NCI-H82 (cell line): ENCODE data around the gene SELENOP.
"Not testable (repeated sequence)": the region's sequence is repeated elsewhere in the genome, so short reads cannot be mapped to it uniquely, and the experiment has no call there.

Source experiments
- DNase-seq: peaks from one replicate; lab custom pipeline; 2025; lab: John Stamatoyannopoulos, UW

Gene SELENOP, protein sequence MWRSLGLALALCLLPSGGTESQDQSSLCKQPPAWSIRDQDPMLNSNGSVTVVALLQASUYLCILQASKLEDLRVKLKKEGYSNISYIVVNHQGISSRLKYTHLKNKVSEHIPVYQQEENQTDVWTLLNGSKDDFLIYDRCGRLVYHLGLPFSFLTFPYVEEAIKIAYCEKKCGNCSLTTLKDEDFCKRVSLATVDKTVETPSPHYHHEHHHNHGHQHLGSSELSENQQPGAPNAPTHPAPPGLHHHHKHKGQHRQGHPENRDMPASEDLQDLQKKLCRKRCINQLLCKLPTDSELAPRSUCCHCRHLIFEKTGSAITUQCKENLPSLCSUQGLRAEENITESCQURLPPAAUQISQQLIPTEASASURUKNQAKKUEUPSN

DNA sequence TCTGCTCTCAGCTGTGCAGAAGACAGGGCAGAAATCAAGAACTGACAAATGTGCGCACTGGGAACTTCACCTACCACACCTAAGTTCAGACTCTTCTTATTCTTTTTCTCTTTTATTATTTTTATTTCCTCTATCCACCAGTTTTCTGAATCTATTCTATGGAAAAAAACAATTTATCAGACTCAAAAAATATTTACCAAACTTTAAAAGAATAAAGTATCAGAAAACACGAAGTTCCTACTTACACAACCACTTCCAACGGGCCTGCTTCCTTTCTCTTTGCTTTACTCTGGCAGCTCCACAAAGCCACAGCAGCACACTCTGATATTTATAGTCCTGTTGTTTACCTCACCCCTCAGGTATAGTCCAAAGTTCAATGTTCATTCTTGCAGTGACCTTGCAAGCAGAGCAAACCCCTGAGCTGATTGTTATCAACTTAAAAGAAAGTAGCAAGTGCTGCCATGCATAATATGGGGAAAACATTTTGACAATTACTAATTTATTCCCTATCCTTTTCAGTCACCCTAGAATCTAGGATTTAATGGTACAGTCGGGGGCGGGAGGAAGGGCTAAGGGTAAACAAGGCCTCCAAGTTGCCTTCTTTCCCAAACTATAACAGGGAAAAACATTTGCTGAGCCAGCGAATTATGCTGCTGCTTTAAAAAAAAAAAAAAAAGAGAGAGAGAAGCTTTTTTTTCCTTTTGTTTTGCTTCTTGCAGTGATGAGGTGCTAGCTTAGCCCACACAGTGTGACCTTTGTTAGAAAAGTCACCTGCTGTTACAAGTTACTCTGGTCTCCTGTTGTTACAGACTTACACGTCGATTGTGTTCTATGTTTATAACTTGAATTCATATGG lies at the start of gene SELENOP:
Gene SELENOP, minus strand, starts transcription at position 302 of the 856 bp plus-strand sequence. CDS start 3,539 bp downstream, outside the sequence.
- DNase-seq, result no peak

DNA sequence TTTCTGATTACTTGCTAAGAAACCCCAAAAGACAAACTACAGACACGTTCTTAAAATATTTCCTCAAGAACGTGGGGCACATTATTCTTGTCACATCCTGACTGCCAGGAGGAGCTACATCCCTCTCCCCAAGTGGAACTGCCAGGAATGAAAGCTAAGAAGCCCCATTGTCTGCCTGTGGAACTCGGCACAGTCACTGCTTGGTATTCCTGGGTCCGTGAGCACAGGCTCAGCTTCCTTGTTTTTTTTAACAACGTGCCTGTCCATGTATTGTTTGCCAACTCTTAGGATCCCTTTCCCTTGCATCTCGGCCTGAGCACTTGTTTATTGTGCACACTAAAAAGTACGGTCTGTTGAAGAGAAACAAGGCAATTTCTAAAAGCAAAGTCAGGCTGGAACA lies 47.0 kb upstream of the SELENOP start:
- no peak for DNase-seq

DNA sequence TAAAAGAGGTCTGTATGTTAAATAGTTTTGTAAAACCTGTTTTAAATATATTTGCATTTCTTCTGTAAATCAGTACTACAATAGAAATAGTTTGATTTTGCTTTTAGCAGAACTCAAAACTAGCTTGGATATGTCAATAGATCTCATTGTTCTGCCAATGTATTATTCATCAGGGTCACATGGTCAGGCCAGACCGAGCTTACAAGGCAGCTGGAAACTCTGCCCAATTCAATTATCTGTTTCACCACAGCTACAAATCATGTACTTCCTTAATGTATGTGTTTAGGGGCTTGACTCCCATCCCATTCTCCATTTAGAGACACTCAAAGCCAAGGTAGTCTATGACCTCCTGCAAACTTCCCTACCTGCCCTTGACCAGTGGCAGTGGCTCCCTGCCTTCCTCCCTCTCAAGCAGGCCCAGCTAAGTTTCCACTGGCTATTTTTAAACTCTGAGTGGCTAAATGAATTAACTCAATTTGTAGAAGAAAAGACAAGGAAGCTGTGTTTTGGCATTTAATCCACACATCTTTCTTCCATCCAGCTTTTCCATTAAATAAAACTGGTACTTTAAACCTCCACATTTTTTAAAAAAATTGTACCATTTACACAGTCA lies 46.4 kb upstream of the SELENOP start:
- no peak for DNase-seq

DNA sequence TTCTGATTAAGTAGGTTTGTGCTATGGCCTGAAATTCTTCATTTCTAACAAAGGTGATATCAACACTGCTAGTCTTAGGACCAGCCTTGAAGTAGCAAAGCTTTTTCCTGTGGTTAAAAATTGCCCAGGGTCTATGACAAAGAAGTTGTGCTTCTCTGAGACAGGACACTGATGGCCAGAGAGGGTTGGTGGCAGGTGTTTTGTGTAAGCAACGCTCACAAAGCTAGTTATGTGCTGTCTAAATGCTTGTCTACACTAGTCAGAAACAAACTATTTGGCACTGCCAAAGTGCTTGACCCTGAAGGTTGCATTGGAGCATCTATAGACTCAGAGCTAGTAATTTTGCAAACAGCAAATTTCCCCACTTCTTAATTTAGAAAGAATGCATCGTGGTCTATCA lies 44.1 kb upstream of the SELENOP start:
- DNase-seq, result no peak

DNA sequence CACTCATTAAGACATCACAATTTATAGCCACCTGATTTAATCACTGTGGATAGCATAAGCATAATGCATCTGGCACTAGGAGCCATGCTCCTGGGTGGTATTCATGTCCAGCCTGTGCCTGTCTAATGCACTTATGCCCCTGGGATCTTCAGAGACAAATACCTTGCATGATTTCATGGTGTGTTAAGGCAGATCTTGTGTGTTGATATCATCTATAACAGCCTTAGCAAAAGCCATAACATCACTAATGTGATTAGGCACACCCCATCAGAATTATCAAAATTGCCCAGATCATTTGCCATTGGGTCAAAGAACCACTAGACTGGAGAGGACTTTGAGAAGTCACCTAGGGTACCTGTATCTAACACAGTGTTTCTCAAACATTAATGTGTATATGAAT lies 43.7 kb upstream of the SELENOP start:
- DNase-seq, result peak; percentile 43

DNA sequence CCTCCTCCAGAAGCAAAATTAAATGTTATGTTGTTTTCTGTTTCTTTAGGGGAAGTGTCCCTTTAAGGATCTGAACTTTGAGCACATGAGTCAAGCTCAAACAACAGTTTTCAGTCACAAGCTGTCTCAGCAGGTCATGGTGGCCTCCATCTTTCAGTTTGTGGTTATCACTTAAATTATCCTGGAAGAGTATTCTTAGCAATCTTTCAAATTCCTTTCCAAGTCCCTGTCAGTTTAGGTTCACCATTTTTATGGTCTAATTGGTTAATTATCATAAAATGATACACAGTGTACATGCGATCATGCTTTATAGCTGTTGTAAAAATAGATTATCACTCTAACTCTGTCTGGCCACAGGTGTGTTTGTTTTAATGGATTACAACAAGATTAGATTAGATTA lies 43.1 kb upstream of the SELENOP start:
- no peak for DNase-seq

DNA sequence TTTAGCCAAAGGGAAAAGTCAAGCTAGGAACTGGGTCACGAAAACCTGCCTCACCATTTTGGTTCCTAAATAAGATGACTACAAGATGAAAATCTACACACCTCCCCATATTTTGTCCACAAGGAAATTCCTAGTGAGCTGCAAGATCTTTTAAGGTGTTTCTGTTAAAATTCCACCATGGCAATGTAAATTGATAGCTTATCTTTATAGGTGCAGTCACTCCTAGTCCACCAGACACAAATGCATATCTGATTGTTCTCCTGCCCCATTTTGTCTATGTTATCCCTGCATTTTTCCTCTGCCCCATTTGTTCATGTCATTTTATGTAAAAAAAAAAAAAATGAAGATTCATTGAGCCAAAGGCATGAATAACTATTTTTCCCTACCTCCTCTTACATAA lies 41.1 kb upstream of the SELENOP start:
- no peak for DNase-seq

DNA sequence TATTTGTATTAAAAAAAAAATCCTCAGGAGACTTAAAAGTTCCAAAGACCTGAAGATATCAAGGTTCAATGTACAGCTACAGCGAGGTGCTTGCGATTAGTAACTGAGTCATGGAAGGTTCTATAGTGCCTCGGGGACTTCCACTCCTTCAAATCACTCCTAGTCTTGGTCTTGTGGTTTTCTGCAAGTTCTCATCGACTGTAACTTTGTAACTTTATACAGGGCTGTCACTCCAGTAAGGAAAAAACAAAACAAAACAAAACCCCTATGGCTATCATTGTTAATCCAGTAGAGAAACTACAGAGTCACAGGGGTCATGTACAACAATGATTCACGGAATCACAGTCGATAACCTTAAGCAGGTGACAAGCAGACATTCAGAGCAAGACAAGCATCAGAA lies 39.8 kb upstream of the SELENOP start:
- no peak for DNase-seq

DNA sequence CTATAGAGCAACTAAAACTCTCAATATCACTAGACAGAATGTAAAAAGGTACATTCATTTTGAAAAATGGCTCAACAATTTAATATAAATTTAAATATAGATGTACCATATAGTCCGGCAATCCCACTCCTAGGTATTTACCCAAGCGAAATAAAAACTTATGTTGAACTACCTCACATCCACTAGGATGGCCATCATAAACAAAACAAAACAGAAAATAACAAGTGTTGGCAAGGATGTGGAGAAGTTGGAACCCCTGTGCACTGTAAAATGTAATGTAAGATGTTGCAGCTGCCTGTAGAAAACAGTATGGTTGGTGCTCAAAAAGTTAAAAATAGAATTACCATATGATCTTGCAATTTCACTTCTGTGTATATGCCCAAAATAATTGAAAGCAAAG lies 36.9 kb upstream of the SELENOP start:
- no peak for DNase-seq

DNA sequence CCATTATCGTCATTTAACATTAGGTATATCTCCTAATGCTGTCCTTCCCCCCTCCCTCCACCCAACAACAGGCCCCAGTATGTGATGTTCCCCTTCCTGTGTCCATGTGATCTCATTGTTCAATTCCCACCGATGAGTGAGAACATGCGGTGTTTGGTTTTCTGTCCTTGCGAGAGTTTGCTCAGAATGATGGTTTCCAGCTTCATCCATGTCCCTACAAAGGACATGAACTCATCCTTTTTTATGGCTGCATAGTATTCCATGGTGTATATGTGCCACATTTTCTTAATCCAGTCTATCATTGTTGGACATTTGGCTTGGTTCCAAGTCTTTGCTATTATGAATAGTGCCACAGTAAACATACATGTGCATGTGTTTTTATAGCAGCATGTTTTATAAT lies 32.7 kb upstream of the SELENOP start:
- not testable (repeated sequence) for DNase-seq

DNA sequence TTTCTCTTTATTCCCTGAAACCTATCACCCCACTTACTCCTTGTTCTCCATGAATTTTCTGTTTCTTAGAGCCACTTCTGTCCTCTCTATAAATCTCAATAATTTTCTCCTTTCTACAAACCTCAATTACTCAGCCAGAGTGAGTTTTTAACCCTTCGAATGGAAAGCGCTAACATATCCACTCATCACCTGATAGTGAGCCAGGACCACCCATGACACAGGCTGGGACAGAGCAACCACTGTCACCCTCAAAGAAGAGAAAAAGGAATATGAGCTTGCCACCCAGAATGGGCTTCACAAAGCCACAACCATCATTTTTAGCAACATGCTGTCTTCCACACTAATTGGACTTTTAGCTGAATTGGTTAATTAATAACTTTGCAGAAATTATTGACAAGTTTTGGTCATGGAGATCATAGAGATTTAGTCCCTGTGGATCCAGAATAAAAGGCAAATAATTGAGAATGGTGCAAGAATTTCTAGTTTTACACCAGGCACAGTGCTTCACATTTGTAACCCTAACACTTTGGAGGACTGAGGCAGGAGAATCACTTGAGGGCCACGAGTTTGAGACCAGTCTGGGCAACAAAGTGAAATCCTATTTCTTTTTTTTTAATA lies 32.1 kb upstream of the SELENOP start:
- no peak for DNase-seq

DNA sequence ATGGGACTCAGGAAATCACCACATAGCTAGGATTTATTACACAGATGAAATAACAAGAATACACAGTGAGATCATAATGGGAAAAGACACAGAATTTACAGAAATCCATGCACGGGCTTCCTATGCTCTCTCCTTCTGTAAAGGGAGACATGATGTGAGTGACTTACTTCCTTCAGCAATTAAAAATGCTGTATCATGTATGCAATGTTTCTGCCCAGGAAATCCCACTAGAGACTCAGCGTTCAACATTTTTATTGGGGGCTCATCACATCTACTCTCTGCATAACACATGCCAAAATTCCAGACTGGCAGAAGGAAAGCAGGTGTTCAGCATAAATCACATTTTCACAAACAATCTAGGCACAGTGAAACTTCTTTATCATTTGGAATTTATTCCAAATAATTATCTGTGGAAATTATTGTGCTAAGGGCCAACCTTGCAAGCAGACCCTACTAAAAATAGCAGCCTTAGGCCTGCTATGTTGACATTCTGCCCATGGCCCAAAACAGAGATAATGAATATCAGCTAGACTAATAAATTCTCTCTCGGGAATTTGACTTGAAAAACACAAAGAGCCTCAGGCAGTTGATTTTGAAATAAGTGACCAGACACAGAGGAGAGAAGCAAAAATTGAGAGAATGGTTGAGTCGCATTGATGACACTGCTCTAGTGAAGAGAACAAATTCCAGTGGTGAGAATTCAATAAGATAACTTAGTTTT lies 31.4 kb upstream of the SELENOP start:
- no peak for DNase-seq

DNA sequence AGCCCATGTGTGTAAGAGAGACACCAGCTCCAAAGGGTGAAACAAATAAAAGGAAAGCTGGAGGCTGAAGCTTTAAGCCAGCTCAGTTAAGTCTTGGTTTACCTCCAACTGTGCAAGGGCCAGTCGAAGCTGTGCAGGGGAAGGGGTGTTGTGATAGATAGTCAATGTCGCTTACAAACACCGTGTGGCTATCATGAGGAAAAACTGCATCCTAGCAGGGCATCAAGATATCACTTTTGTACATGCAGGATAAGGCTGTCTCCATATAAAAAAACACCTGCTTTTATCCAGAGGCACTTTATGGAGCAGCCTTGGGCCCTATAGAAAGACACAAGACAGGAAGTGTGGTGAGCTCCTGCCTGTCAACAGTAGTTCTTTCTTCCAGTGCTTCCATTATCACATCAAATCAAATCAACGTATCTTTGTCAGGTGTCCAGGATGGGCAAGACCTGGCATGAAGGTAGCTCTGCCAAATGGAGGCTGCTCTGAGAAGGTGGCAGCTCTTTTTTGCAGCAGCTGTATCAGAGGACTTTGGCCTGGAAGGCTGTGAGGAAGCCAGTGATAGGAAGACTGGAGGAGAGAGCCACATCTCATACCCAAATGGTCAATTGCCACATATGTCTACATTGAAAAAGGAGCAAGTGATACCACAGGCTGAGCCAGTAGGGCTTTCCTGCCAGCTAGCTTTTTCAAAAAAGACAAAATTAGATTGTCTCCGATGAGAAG lies 29.3 kb upstream of the SELENOP start:
- DNase-seq, result no peak

DNA sequence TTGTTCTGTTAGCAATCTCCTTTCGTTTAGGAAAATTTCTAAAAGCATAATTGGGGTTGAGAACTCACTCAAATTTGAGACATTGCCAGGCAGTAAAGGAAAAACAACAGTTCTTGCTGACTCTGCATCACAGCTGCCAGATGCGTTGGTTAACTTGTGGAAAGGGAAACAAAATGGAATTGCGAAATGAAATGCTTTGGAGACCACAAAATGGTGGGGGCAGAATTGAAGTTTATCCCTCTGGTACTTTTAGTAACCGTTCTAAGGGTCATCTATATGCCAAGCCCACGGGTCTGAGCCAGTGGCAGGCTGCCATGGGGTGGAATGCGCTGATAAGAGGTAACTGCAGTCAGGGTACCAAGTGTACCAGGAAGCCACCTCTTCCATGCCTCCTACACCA lies 28.6 kb upstream of the SELENOP start:
- no peak for DNase-seq

DNA sequence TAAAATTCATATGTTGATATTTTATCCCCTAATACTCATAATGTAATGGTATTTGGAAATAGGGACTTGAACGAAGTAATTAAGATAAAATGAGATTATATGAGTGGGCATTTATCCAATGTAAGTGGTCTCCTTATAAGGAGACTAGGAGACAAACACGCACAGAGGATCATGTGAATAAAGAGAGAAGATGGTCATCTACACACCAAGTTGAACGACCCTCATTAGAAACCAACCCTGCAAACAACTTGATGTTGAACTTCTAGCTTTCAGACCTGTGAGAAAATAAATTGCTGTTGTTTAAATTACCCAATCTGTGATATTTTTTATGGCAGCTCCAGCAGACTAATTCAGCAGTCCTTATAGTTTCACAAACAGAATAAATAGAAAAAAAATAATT lies 27.5 kb upstream of the SELENOP start:
- no peak for DNase-seq

DNA sequence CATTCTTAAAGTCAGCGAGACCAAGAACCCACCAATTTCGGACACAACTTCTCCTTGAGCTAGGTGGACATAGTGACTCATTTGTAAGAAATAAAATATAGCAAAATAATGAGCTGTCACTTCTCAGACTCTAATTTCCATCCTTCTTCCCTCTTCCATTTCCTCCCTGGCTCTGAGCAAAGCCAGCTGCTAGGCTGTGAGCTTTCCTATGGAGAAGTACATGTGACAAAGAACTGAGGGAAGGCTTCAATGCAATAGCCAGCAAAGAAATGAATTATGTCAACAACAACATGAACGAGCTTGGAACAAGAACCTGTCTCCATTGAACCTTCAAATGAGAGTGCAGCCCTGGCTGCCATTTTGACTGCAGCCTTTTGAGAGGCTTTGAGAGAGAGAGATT lies 25.9 kb upstream of the SELENOP start:
- DNase-seq, result no peak

DNA sequence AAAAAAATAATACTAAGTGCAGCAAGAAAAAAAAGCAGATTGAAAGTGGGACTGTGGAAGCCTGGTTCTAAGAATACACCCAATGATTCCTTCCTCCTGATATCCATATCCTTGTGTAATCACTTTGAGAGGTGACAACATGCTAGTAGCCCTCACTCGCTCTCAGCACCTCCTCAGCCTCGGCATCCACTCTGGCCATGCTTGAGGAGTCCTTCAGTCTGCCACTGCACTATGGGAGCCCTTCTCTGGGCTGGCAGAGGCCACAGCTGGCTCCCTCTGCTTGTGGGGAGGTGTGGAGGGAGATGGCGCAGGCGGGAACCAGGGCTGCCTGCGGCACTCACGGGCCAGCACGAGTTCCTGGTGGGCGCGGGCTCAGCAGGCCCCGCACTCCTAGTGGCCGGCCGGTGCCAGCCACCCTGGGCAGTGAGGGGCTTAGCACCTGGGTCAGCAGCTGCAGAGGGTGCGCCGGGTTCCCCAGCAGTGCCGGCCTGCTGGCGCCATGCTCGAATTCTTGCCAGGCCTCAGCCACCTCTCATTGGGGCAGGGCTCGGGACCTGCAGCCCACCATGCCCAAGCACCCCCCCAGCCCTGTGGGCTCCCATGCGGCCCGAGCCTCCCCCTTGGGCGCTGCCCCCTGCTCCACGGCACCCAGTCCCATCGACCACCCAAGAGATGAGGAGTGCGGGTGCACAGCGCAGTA lies 24.5 kb upstream of the SELENOP start:
- DNase-seq, result no peak

DNA sequence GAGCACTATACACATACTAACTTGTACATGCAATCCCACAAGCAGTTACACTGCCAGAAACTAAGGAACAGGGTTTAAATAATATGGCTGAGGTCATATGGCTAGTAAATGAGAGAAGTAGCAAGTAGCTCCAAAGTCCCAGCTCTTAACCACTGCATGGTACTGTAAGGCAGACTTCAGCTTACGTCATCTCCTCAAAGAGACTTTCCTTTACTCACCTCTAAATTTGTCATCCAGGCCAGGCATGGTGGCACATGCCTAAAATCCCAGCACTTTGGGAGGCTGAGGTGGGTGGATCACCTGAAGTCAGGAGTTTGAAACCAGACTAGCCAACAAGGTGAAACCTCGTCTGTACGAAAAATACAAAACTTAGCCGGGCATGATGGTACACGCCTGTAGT lies 20.4 kb upstream of the SELENOP start:
- no peak for DNase-seq

DNA sequence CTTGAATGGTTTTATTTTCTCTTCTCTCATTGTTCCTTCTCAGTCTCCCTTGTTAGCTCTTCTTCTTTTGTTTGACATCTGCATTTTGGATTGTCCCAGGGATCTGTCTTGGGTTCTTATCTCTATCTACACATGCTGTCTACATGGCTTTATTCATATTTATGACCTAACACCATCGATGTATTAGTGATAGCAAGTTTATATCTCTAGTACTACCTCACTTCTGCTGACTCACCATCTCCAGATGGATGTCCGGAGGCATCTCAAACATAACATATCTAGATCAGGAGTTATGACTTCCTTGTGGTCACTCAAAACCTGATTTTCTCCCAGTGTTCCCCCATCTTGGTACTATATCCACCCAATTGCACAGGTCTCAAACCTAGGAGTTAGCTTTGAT lies 19.2 kb upstream of the SELENOP start:
- no peak for DNase-seq

DNA sequence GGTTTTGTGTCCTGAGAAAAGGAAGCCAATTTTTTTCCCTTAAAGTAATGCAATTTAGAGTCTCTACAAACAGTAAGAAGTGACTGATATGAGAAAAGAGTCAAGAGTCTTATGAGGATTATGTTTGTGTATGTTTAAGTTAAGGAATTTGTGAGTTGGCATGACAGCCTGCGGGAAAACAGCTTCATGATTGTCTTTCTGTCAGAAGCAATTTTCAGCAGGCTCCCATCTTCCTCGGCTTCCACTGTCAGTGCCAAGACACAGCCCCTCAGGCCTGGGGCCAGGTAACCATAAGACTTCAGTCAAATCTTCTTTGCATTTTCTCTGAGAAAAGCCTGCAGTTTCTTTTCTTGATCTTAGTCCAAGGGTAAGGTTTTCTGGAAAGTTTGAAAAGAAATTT lies 17.0 kb upstream of the SELENOP start:
- DNase-seq, result no peak
